SK-MEL-5 (cell line): ENCODE data around the gene SUSD6. TPM values are rescaled to one million over a fixed set of nuclear protein-coding genes. Genes with fewer than 3 reads are reported as not detected.

Experiments used
- DNase-seq: peaks from one replicate; pipeline ENCODE4 v3.0.0-alpha.2; 2016; ENCODE audit warnings: low read depth, low spot score
- in situ Hi-C: cut with HindIII; loops from 2 replicates; pipeline ENCODE4 v1.10.0; 2016; ENCODE audit warnings: low sequenced_read_pairs, high pct_unique_total_duplicates, low pct_unique_long_range_greater_than_20kb
- total RNA-seq: library from RNA; depleted of rRNA; stranded (reverse); fragments of >200 nt; shearing (Covaris generic); gene quantifications from 2 replicates; pipeline ENCODE4 v1.2.3, GENCODE V29; 2014

SUSD6 gene
- total RNA-seq, 1 experiment from 2014 or later, result 3.5 TPM

DNA sequence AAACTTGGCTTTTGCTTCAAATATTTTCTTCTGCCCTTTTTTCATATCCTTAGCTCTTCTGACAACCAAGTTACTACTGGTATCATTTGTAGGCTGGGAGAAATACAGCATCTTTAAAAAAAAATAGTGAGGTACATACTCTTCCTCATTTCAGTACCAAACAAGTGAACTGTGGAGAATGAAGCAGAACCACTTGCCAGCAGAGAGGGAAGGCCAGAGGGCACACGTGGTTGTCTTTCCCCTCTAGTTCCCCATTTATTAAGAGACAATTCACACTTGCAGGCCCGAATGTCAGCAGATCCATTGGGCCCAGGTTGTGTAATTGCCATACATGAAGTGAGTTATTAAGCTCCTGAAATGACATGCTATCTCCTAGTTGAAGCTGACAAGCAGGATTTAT is 3.2 kb downstream of the SUSD6 start:
- no peak for DNase-seq
- in situ Hi-C loops, result no loop called here

DNA sequence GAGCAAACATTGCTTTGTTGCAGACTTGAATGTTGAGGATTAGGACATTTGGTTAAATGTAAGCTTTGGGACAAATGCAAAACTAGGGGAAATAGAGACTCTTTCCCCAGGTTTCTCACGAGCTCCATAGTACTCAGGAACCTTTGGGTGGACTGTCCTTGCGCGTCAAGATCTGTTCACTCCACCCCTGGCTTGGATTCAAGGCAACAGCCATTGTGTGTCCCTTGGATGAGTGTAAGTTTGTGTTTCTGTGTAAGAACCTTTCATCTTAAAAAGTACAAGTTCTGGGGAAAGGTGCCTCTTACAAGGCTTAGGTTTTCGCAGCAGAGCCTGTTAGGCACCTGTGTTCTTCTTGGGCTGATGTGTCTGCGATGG is 3.7 kb downstream of the SUSD6 start:
- in situ Hi-C loops, result no loop called here
- no peak for DNase-seq

DNA sequence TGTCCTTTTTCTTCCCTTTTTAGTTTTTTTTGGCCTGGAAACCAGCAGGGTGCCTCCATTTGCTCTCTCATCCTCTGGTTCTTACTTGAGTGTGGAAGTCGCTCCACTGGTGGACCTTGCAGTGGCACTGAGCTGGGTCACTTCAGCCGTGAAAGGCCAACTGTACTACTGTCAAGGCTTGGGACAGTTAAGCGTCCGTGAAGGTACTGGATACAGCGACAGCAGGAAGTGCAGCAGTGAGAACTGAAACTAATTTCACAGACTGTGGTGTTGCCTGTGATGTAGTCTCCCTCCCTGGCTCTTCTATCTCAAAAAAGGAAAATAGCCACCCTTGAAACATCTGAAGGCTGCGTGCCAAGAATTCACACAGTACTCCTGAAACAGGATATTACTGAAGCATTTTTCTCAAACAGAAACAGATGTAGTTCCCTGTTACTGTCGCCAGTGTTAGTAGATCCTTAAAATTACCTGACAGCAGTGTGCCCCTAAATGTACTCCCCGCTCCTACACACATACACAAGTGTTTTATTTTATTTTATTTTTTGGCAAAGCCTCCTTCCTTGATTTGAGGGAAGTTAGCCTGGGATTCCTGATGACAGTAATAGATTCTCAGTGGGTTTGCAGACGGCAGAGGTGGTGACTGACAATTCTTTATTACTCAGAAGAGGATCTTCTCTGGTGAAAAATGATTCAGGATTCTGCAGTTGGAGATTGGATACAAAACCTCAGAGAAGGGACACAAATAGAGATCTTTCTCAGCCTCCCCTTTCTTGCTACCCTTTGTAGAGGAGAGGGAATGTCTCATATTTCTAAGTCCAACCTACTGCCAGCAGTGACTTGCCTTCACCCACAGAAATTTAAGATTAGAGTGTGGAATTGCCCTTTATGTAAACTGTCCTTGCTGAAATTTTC is 4.4 kb downstream of the SUSD6 start:
- no peak for DNase-seq
- in situ Hi-C loops, result no loop called here

DNA sequence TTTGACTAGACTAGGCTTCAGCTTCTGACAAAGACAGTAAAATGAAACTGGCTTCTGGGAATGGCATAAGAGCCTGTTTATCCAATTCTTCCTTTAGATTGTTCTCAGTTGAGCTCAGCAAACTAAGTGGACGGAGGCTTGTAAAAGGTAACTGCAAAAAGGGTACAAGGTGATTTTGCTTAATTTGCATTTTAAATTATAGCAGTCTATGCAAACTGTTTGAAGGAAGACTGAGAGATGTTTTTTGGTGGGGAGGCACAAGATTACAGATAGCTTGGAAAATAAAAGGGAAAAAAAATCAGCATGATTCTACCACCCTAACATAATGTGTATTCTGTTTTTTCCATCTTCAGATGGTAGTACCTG is 5.0 kb downstream of the SUSD6 start:
- no peak for DNase-seq

DNA sequence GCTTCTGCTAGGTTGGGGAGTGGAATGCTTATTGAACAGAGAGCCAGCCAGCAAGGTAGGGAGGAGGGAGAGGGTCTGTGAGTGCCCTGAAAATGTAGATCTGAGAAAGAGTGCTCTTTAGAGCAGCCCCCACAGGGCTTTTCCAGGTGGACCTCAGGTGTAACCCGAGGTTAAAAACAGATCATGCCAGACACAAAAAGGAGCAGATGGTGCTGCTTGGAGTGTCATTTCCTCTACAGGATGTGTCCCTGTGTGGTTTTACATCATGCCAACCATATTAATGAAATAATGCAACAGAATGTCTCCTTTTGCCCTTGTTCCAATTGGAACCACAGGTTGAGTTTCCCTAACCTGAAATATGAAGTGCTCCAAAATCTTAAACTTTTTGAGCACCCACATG is 6.4 kb downstream of the SUSD6 start:
- in situ Hi-C loops, result no loop called here
- DNase-seq, result no peak

More for the DNA sequence above, 5.0 kb downstream of the SUSD6 start:
- in situ Hi-C loops, result no loop called here

DNA sequence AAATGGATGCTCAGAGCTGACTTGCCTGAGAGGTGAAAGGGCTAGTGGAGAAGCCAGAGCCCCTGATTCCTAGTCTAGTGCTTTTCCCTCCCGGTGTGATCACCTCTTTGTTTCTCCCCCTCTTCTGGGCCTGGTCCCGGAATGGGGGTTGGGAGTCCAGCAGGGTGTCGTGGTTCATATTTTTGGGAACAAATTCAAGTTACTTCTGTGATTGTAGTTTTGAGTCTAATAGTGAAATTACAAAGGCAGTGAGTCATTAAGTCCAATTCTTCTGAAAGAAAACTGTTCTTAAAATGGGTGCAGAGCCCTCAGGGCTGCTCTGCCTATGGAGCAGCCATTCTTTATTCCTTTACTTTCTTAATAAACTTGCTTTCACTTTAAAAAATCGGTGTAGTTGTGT is 7.6 kb downstream of the SUSD6 start:
- no peak for DNase-seq
- in situ Hi-C loops, result no loop called here

DNA sequence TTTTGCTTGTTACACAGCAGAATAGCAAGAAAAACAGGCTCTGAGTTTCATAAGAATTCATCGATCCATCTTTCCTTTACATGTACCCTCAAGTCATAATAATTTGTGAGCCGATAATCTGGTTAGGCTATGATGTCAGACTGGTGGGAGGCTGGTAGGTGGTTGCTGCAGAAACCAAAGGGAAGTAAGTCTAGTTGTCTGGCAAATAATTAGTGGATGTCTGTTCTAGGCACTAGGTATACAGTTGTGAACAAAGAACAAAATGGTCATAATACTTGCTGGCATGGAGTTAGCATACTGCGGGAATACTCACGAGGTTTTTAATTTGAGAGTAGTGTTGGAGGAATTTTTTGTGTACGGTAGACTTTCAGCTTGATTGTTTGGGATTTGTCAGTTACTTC is 8.8 kb downstream of the SUSD6 start:
- no peak for DNase-seq
- in situ Hi-C loops, result no loop called here

DNA sequence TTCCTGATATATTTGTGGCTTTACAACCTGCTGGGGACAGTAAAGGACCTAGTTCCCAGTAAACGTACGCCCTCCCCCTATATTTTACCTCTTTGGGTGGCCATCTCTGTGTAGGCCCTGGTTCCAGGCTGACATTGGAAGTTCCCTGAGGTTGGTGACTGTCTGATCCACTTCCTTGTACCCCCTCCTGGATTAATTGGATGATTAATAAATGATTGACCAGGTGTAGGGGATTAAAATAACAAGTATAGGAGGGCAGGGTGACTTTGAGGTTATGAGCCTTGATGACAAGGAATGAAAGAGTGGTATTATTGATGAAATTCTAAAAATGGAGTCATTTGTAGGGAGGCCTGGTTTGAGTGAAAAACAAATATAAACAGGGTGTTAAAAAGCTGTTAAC is 9.6 kb downstream of the SUSD6 start:
- no peak for DNase-seq
- in situ Hi-C loops, result no loop called here

DNA sequence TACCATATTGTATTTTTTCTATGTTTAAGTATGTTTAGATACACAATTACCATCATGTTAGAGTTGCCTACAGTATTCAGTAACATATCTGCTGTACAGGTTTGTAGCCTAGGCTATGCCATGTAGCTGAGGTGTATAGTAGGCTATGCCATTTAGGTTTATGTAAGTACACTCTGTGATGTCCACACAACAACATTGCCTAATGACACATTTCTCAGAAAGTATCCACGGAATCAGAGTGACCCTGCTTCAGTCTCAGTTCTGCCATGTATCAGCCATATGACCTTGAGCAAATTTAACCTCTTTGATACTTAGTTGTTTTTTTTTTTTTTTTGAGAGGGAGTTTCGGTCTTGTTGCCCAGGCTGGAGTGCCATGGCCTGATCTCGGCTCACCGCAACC is 12.7 kb downstream of the SUSD6 start:
- in situ Hi-C loops, result no loop called here

DNA sequence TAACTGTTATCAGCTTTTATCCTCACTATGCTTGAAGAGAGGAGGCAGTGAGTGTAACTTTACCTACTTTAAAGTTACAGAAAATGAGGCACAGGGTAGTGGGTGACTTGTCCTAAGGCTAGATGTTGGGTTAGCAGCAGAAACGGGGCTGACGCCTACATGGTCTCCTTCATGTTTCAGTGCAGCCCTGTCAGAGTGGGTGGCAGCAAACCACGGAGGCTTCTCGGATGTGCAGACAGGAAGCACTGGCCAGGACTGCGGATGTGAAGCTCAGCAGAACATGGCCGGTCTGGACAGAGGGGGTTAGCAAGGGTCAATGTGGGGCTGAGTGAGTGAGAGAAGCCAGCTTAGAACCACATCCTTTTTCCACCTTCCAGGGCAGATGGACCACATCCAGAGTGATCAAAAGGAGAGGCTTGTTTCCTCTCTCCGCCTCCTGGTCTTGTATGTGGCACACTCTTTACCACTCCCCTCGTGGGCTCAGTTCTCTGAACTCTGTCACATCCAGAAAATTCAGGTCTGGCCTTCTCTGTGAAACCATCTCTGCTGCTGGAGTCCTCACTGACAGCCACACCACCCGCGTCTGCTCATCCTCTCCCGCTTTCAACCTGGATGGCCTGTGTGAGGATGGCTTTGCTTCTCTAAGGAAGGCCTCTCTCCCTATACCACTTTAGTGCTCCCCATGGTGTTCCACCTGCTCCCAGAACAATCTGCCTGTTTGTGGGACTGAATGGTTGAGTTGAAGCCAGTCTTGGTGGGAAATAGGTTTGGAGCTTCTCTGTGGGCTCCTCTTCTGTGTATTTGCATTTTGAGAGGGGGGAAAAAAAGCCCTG is 14.1 kb downstream of the SUSD6 start:
- DNase-seq, result no peak
- in situ Hi-C loops, result no loop called here

More for the DNA sequence above, 12.7 kb downstream of the SUSD6 start:
- no peak for DNase-seq

DNA sequence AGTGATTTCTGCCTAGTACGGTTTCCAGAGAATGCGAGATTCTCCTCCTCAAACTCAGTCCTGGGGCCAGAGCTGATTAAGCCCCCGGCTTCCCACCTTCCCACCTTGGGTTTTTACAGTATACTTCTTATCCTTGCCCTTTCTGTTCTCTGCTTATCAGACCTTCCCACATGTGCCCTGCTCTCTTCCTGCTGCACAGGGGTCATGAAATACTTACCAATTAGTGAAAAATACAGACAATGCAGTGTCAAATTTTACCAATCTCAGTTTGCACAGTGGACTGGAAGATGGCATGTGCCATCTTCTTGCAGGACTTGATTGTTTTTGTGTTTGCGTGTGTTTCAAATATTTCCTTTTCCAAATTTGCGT is 14.7 kb downstream of the SUSD6 start:
- in situ Hi-C loops, result no loop called here
- DNase-seq, result no peak

DNA sequence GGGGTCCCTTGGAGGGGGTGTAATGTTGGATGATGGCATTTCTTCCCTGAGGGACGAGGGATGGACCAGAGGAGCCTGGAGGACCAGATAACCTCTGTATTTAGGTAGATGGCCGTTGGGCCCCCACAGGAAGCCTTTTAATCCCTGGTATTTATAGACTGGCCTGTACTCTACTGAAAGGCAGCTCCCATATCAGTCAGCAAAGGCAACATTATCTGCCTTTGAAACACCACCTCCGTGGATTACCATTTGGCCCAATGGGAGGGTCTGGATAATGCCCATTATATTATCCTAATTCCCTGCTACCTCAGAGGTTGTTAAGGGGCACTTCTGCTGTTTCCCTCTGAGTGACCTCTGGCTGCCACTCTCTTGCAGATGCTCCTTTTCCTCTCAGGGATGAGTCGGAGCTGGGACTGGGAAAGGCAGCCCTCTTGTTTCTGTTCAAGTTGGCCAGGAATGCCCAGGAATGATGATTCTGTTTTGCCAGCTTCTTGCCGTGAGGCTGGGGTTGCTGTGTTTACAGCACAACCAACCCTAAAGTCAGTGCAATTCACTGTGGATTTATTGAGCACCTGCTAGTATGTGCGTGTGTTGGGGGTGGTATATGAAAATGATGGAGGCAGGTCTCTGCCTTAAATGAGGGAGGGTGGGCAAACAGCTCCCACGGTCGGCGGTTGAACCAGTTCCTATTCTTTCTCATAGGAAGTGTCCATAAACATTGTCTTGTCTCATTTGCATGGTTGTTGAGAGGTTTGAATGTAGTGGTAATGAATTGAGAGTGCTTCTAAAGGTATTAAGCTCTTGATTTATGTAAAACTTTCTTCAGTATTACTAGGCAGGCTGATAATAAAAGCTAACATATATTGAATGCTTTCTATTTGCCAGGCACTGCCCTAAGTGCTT is 18.1 kb downstream of the SUSD6 start:
- in situ Hi-C loops, result no loop called here
- no peak for DNase-seq

DNA sequence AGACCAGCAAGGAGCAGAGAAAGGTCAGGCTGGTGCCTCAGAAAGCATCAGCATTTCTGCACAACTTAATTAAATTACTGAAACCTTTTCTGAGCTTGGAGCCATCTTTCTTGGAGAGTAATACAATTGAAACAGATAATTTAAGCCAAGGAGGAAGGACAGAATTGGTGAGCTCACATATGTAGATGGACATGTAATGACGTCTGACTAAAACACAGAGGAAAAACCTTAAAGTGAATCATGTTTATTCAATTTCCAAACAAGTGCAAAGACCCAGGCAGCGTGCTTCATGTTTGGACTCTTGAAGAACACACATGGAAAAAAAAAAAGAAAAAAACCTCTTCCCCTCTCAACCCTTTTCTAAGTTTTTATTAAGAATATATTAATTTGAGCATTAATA is 19.0 kb downstream of the SUSD6 start:
- DNase-seq, result no peak
- in situ Hi-C loops, result no loop called here

DNA sequence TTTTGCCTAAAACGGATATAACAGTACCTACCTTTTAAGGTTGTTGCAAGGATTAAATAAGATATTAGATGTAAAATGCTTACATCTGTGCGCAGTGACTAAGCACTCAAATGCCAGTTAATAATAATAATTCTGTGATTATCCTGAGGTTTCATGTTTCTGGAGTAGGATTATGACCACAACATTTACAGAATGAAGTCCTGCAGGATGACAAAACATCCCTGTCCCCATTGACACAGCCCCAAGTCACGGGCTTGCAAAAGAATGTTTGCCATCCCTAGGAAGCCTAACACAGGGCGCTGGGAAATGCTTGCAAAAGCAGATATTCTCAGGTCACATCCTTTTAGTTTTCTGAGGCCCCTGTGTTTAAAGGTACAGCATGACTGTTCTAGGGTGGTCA is 20.1 kb downstream of the SUSD6 start:
- in situ Hi-C loops, result no loop called here
- DNase-seq, result no peak

DNA sequence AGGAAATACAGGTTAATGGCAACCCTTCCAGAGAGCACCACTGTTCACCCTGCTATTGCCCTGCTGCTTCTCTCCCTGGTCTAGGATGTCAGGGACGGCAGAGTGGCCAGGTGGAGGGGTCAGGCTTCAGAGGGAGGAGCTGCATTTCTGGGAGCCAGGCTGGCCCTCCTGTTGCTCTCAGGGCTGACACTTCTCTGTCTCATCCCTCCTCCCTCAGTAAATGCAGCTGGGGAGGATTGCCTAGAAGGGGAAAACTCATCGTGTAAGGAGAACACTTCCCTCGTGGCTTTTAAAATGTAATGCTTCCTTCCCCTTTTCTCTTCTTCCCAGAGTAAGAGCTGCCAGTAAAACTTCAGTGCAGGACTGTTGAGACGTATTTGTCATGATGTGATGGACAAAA is 20.8 kb downstream of the SUSD6 start:
- in situ Hi-C loops, result no loop called here
- no peak for DNase-seq

DNA sequence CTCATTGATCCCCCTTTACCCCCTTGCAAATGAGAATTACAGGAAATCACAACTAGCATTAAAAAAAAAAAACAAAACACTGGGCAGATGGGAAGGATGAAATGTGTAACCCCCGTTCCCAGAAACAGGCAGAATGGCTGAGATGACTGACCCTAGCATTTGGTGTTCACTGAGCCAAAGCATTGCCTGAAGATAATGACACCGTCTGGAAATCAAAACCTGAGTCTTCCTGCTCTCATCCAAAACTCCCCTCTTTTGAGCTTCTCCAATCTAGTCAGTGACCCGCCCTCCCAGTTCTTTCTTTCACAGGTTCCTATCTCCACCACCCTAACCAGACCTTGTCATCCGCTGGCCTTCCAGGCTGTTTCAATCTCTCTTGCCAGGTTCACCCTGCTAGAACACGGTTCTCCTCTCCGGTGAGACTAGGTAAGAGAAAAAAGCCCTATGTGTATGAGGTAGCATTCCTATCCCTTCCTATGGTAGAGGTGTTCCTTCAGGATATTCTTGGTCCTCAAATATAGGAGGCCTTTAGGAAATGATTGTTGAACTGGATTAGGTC is 21.3 kb downstream of the SUSD6 start:
- no peak for DNase-seq
- in situ Hi-C loops, result no loop called here

DNA sequence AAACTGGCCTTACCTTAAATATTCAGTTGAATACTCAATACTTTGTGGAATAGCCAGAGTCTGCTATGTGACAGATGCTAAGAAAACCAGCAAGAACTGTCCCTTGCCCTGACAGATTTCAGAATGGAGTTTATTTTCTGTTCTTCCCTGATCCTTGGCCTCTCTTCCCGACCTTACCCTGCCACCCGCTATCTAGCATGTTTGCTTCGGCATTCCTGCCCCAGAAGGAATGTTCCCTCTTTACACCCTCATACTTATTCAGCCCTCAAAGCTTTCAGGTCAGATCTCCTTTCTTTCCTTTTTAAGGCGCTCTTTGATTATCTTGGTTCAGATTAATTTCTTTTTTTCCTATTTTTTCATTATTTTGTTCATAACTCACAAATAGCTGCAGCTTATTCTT is 21.8 kb downstream of the SUSD6 start:
- DNase-seq, result no peak
- in situ Hi-C loops, result no loop called here
